ENCODE results near the gene PCED1B. TPM values are rescaled to one million over a fixed set of nuclear protein-coding genes. Genes with fewer than 3 reads are reported as not detected.
A peak's percentile ranks its signal among the peaks of the same experiment; 100 is the strongest.

The PCED1B gene
- total and polyA plus RNA-seq, 2 experiments from 2014 or later, result 5.1 to 6.6 TPM

- DNase-seq (ENCODE audit: low spot score) (no peak), ATAC-seq (no peak)
- no peaks in the 10 kb centered on the region for H3K27me3 ChIP-seq (ENCODE audit: insufficient read depth)
- no peaks in the 10 kb centered on the region for H3K9me3 Mint-ChIP-seq
- H3K36me3 ChIP-seq (ENCODE audit: insufficient read depth), result no peaks in the 10 kb centered on the region
- H3K27ac Mint-ChIP-seq, result peak overlapping the region; percentile 12; the same call in 1 of the 2 replicates
- no peaks in the 10 kb centered on the region for H4K20me1 ChIP-seq (replicated peaks; ENCODE audit: insufficient read depth)
- H3K4me1 ChIP-seq (ENCODE audit: insufficient read depth), result peaks cover 37% of the 10 kb centered on the region
- no peak overlapping the region for H3K27ac ChIP-seq (ENCODE audit: low read depth)
- no peaks in the 10 kb centered on the region for H3F3A ChIP-seq (replicated peaks; ENCODE audit: low read depth)
- H2AFZ ChIP-seq, result no peak overlapping the region
- no peaks in the 10 kb centered on the region for H3K36me3 Mint-ChIP-seq (ENCODE audit: low read depth)
- no peaks in the 10 kb centered on the region for H3K9me2 ChIP-seq (ENCODE audit: insufficient read depth)
- H3K4me2 ChIP-seq, result no peak overlapping the region
- no peak overlapping the region for H3K4me3 ChIP-seq
- H3K27me3 Mint-ChIP-seq (ENCODE audit: insufficient read depth, low read depth, poor library complexity), result no peaks in the 10 kb centered on the region
- no peak overlapping the region for H3K4me3 Mint-ChIP-seq
- TF ChIP-seq REST (IDR thresholded peaks at IDR 0.05; ENCODE audit: unreplicated experiment), result no peak
- TF ChIP-seq ZNF462 (CRISPR knock-in tag; IDR thresholded peaks at IDR 0.05), result no peak
- TF ChIP-seq CREB1 (CRISPR knock-in tag; IDR thresholded peaks at IDR 0.05; ENCODE audit: low read depth), result no peak
- TF ChIP-seq ZNF331 (CRISPR knock-in tag; IDR thresholded peaks at IDR 0.05; ENCODE audit: low read depth), result no peak
- TF ChIP-seq ZNF114 (CRISPR knock-in tag; IDR thresholded peaks at IDR 0.05), result no peak
- no peak for TF ChIP-seq EZH2 (IDR thresholded peaks at IDR 0.05; ENCODE audit: low read depth, unreplicated experiment)
- TF ChIP-seq POLR2AphosphoS5 (IDR thresholded peaks at IDR 0.05; ENCODE audit: low read depth), result no peak
- no peak for TF ChIP-seq EZH2phosphoT487 (IDR thresholded peaks at IDR 0.05; ENCODE audit: unreplicated experiment)
- TF ChIP-seq, protein P1, sequence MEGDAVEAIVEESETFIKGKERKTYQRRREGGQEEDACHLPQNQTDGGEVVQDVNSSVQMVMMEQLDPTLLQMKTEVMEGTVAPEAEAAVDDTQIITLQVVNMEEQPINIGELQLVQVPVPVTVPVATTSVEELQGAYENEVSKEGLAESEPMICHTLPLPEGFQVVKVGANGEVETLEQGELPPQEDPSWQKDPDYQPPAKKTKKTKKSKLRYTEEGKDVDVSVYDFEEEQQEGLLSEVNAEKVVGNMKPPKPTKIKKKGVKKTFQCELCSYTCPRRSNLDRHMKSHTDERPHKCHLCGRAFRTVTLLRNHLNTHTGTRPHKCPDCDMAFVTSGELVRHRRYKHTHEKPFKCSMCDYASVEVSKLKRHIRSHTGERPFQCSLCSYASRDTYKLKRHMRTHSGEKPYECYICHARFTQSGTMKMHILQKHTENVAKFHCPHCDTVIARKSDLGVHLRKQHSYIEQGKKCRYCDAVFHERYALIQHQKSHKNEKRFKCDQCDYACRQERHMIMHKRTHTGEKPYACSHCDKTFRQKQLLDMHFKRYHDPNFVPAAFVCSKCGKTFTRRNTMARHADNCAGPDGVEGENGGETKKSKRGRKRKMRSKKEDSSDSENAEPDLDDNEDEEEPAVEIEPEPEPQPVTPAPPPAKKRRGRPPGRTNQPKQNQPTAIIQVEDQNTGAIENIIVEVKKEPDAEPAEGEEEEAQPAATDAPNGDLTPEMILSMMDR (conservative IDR thresholded peaks at IDR 0.05; ENCODE audit: low read depth in 2 of 2), result no peak
- TF ChIP-seq NANOG (IDR thresholded peaks at IDR 0.05; ENCODE audit: borderline replicate concordance), result no peak
- TF ChIP-seq STAT1 (IDR thresholded peaks at IDR 0.05; ENCODE audit: unreplicated experiment), result no peak
- no peak for TF ChIP-seq JUNB (IDR thresholded peaks at IDR 0.05; ENCODE audit: unreplicated experiment)
- TF ChIP-seq, protein P2, sequence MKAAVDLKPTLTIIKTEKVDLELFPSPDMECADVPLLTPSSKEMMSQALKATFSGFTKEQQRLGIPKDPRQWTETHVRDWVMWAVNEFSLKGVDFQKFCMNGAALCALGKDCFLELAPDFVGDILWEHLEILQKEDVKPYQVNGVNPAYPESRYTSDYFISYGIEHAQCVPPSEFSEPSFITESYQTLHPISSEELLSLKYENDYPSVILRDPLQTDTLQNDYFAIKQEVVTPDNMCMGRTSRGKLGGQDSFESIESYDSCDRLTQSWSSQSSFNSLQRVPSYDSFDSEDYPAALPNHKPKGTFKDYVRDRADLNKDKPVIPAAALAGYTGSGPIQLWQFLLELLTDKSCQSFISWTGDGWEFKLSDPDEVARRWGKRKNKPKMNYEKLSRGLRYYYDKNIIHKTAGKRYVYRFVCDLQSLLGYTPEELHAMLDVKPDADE (IDR thresholded peaks at IDR 0.05), result no peak
- H3K4me1 Mint-ChIP-seq, result peaks cover 36% of the 10 kb centered on the region
- H3K79me2 ChIP-seq (replicated peaks; ENCODE audit: insufficient read depth), result no peaks in the 10 kb centered on the region
Measured at GRCh38 chr12:47087088-47087688, 7.8 kb downstream of the PCED1B start.

Data from GM23338 (cell line).